A673 (cell line): ENCODE results near the gene ANKRD11.

Experiments
- CTCF ChIP-seq: fragments of 300-800, 200-600 bp; sonication (generic); conservative IDR thresholded peaks from 2 replicates; pipeline ENCODE4 v1.5.1; 2017; ENCODE audit warnings: low read depth, mild to moderate bottlenecking, antibody characterized with exemption, low read length, moderate library complexity, mixed read lengths
- EZH2 ChIP-seq: fragments of 200-600 bp; sonication (generic); IDR thresholded peaks from 2 replicates; pipeline ENCODE4 v1.6.1; 2017; ENCODE audit warnings: borderline replicate concordance, low read depth, mild to moderate bottlenecking, mixed read lengths, antibody characterized with exemption, low read length; ENCODE audit not compliant: poor library complexity, severe bottlenecking

- no peak for TF ChIP-seq CTCF
- no peak for TF ChIP-seq EZH2
These were observed 166.0 kb downstream of the ANKRD11 start for GRCh38 chr16:89324056-89325010.
